IMR-90 (cell line): Measurements from ENCODE around the gene LILRA6. TPM values are rescaled to one million over a fixed set of nuclear protein-coding genes. Genes with fewer than 3 reads are reported as not detected.
"Not testable (repeated sequence)": the region's sequence is repeated elsewhere in the genome, so short reads cannot be mapped to it uniquely, and the experiment has no call there.

Experiments used
- ATAC-seq: fragments of 200-7000 bp; cut with Tn5 transposase; 2 replicates; pipeline ENCODE4 v1.9.1; 2020; ENCODE audit warnings: low read depth, mild to moderate bottlenecking, moderate library complexity
- BruUV-seq: library from RNA; stranded (reverse); fragments of 400-500 nt; replicated peaks from 2 replicates; lab custom pipeline; 2021; lab: Mats Ljungman, UMichigan
- CTCF ChIA-PET: fragments of 300-600 bp; formaldehyde crosslinking; extraction: SDS; loops from one replicate; lab custom pipeline; 2021; ENCODE audit warnings: antibody characterized with exemption; lab: Yijun Ruan, JAX
- POLR2A ChIA-PET: fragments of 300-600 bp; sonication (Branson Sonifier 250); formaldehyde crosslinking; loops from one replicate; lab custom pipeline; 2022; ENCODE audit warnings: antibody characterized with exemption; ENCODE audit not compliant: unreplicated experiment; lab: Charles Lee
- DNase-seq: peaks from one replicate; pipeline ENCODE4 v3.0.0; 2013
- H2AFZ ChIP-seq: replicated peaks from 2 replicates; pipeline ENCODE3; 2013; ENCODE audit warnings: low read length, mild to moderate bottlenecking; ENCODE audit not compliant: poor library complexity
- H2AK5ac ChIP-seq: 2 replicates; pipeline ENCODE4 v1.6.1; 2013; ENCODE audit warnings: low read depth, low read length, inconsistent platforms
- H2AK9ac ChIP-seq: replicated peaks from 2 replicates; pipeline ENCODE3; 2013; ENCODE audit warnings: mild to moderate bottlenecking, low read depth, low read length, moderate library complexity; ENCODE audit not compliant: poor library complexity
- H2BK120ac ChIP-seq: 2 replicates; pipeline ENCODE4 v1.6.1; 2013; ENCODE audit warnings: low read depth, low read length, inconsistent platforms
- H2BK15ac ChIP-seq: 3 replicates; pipeline ENCODE4 v1.6.1; 2013; ENCODE audit warnings: low read depth, low read length, inconsistent platforms
- H2BK20ac ChIP-seq: 2 replicates; pipeline ENCODE4 v1.6.1; 2013; ENCODE audit warnings: low read depth, mild to moderate bottlenecking, inconsistent platforms, low read length, moderate library complexity
- H2BK5ac ChIP-seq: 2 replicates; pipeline ENCODE4 v1.6.1; 2013; ENCODE audit warnings: mild to moderate bottlenecking, low read depth, low read length, inconsistent platforms; ENCODE audit not compliant: poor library complexity, severe bottlenecking
- H3K14ac ChIP-seq: replicated peaks from 2 replicates; pipeline ENCODE4 v1.6.1; 2013; ENCODE audit warnings: low read depth, low read length, inconsistent platforms
- H3K18ac ChIP-seq: 2 replicates; pipeline ENCODE4 v1.6.1; 2013; ENCODE audit warnings: low read depth, low read length, control low read depth
- H3K23ac ChIP-seq: 2 replicates; pipeline ENCODE4 v1.6.1; 2013; ENCODE audit warnings: low read depth, low read length, inconsistent platforms
- H3K27ac ChIP-seq: 2 replicates; pipeline ENCODE4 v1.5.1; 2013; ENCODE audit warnings: mild to moderate bottlenecking, control low read depth, low read length; ENCODE audit not compliant: insufficient read depth
- H3K27me3 ChIP-seq: 2 replicates; pipeline ENCODE4 v1.6.1; 2013; ENCODE audit warnings: low read length; ENCODE audit not compliant: control insufficient read depth, insufficient read depth
- H3K36me3 ChIP-seq: 2 replicates; pipeline ENCODE4 v1.6.1; 2013; ENCODE audit warnings: low read length, mixed read lengths; ENCODE audit not compliant: control insufficient read depth, insufficient read depth
- H3K4ac ChIP-seq: 2 replicates; pipeline ENCODE4 v1.6.1; 2013; ENCODE audit warnings: low read depth, low read length, inconsistent platforms
- H3K4me1 ChIP-seq: 2 replicates; pipeline ENCODE4 v1.6.1; 2013; ENCODE audit warnings: low read length, mixed read lengths; ENCODE audit not compliant: control insufficient read depth, insufficient read depth
- H3K4me2 ChIP-seq: 2 replicates; pipeline ENCODE4 v1.6.1; 2013; ENCODE audit warnings: low read depth, mild to moderate bottlenecking, control low read depth, low read length, moderate library complexity
- H3K4me3 ChIP-seq: 2 replicates; pipeline ENCODE4 v1.5.1; 2013; ENCODE audit warnings: low read depth, mild to moderate bottlenecking, control low read depth, low read length, moderate library complexity; ENCODE audit not compliant: insufficient read depth
- H3K56ac ChIP-seq: 2 replicates; pipeline ENCODE4 v1.6.1; 2013; ENCODE audit warnings: low read length, inconsistent platforms; ENCODE audit not compliant: insufficient read depth; ENCODE audit errors: extremely low read depth
- H3K79me1 ChIP-seq, 2 experiments: 2 replicates each; pipeline ENCODE4 v1.6.1; 2013; ENCODE audit warnings: low read length in 2 of 2, inconsistent platforms in 1 of 2, low read depth in 1 of 2
- H3K9ac ChIP-seq: 2 replicates; pipeline ENCODE4 v1.6.1; 2013; ENCODE audit warnings: low read depth, low read length, control low read depth
- H3K9me1 ChIP-seq: 2 replicates; pipeline ENCODE4 v1.6.1; 2013; ENCODE audit warnings: low read length, inconsistent platforms; ENCODE audit not compliant: insufficient read depth
- H3K9me3 ChIP-seq: 2 replicates; pipeline ENCODE4 v1.6.1; 2013; ENCODE audit warnings: low read length; ENCODE audit not compliant: control insufficient read depth, insufficient read depth
- H4K20me1 ChIP-seq: 2 replicates; pipeline ENCODE4 v1.6.1; 2013; ENCODE audit warnings: low read length, inconsistent platforms; ENCODE audit not compliant: insufficient read depth
- H4K5ac ChIP-seq: 2 replicates; pipeline ENCODE4 v1.6.1; 2013; ENCODE audit warnings: mild to moderate bottlenecking, low read depth, low read length, control low read depth
- H4K8ac ChIP-seq, 2 experiments: 2 replicates each; pipeline ENCODE4 v1.6.1; 2013; ENCODE audit warnings: low read depth in 2 of 2, low read length in 2 of 2, control low read depth in 1 of 2, inconsistent platforms in 1 of 2
- H4K91ac ChIP-seq: 2 replicates; pipeline ENCODE4 v1.6.1; 2013; ENCODE audit warnings: low read depth, low read length, inconsistent platforms; ENCODE audit not compliant: insufficient read depth
- WGBS, 2 experiments: methylation state at CpG; one replicate each; pipeline versions ENCODE4 v1.1.5 to v1.1.7; 2013; ENCODE audit warnings: missing lambda C conversion rate in 2 of 2; ENCODE audit not compliant: insufficient read length in 1 of 2; ENCODE audit errors: extremely low coverage in 2 of 2; 5-methylcytosine and 5-hydroxymethylcytosine counted together
- dilution Hi-C: fragments of 300-500 bp; cut with HindIII; formaldehyde crosslinking; loops from one replicate; pipeline ENCODE4 v1.14.3; 2018; ENCODE audit warnings: low sequenced_read_pairs; ENCODE audit not compliant: unreplicated experiment
- in situ Hi-C: fragments of 300-500 bp; cut with MboI; formaldehyde crosslinking; loops from 3 replicates; pipeline ENCODE4 v1.14.3; 2019; ENCODE audit warnings: low sequenced_read_pairs, inconsistent platforms, mixed read lengths
- intact Hi-C: fragments of 100-400 bp; cut with micrococcal nuclease; formaldehyde crosslinking; loops from 2 replicates; pipeline ENCODE4 v1.10.0; 2022
- polyA plus RNA-seq, 3 experiments: library from polyadenylated mRNA; depleted of rRNA; stranded (reverse); fragments of >200 nt; gene quantifications; 2 replicates each; pipeline ENCODE4 v1.2.3, GENCODE V29; 2012; ENCODE audit warnings: low replicate concordance in 1 of 3
- total RNA-seq: library from RNA; depleted of rRNA; stranded (reverse); fragments of >200 nt; gene quantifications from 2 replicates; pipeline ENCODE4 v1.2.3, GENCODE V29; 2012

The LILRA6 gene
- total and polyA plus RNA-seq, 2 of the 4 experiments (the other 2 are of a cell fraction): not detected

DNA sequence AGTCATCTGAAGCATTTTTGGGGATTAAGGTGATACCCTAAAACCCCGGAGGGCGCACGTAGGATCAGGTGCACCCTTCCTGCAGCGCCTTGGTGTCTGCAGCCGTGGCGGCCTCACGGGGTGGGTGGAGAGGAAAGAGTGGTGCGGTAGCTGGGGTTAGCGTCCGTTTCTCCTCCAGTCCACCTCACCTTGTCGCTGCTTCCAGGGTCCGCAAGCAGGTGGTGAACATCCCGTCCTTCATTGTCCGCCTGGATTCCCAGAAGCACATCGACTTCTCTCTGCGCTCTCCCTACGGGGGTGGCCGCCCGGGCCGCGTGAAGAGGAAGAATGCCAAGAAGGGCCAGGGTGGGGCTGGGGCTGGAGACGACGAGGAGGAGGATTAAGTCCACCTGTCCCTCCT, 35.4 kb downstream of the LILRA6 start:
- H2AK9ac ChIP-seq, BruUV-seq, POLR2A ChIA-PET, H4K5ac ChIP-seq, H3K27me3 ChIP-seq, CTCF ChIA-PET, H2BK20ac ChIP-seq, H3K4ac ChIP-seq, H3K27ac ChIP-seq, ATAC-seq, dilution Hi-C loops, H2BK15ac ChIP-seq, H2AK5ac ChIP-seq, H3K4me3 ChIP-seq, H3K18ac ChIP-seq, intact Hi-C loops, H3K9me3 ChIP-seq, H2AFZ ChIP-seq, H3K9ac ChIP-seq, H3K23ac ChIP-seq, H2BK5ac ChIP-seq, H4K91ac ChIP-seq, H3K14ac ChIP-seq, DNase-seq, H2BK120ac ChIP-seq, H4K8ac ChIP-seq, H3K56ac ChIP-seq, H3K4me2 ChIP-seq: not testable (repeated sequence)
- Histone ChIP-seq H3K9me1 (peaks cover 33% of the 10 kb centered on the region), H3K79me1 (peaks cover 11 to 80% of the 10 kb centered on the region in 2 experiments), H3K4me1 (peaks cover 37% of the 10 kb centered on the region), H3K36me3 (peaks cover 53% of the 10 kb centered on the region), H4K20me1 (peaks cover 91% of the 10 kb centered on the region)
- in situ Hi-C loops: loop anchor here (10.0 kb wide), 1 partner anchor 248 kb away; no protein-coding TSS in a partner anchor
- 85% methylated on average over 6 of the region's 23 CpGs; no CpG with 5 or more reads in 1 of the 2 experiments for WGBS, 2 experiments
